AG04449 (cell line): ENCODE results near the gene IRF2BP2.

Experiments
- CTCF ChIA-PET: fragments of 350-600 bp; formaldehyde crosslinking; extraction: SDS; loops from one replicate; lab custom pipeline; 2021; ENCODE audit warnings: antibody characterized with exemption; lab: Yijun Ruan, JAX
- POLR2A ChIA-PET: fragments of 400-600, 350-600 bp; formaldehyde crosslinking; extraction: SDS; loops from one replicate; lab custom pipeline; 2020; ENCODE audit warnings: antibody characterized with exemption, inconsistent platforms; lab: Yijun Ruan, JAX
- DNase-seq: peaks from one replicate; pipeline ENCODE4 v3.0.0-alpha.2; 2010; ENCODE audit warnings: low read depth, low spot score
- H3K4me3 ChIP-seq: 2 replicates; pipeline ENCODE4 v1.5.1; 2011; ENCODE audit warnings: low read depth, mild to moderate bottlenecking, control low read depth, low read length
- CTCF ChIP-seq: IDR thresholded peaks from one replicate; pipeline ENCODE4 v1.5.1; 2011; ENCODE audit warnings: mild to moderate bottlenecking, moderate library complexity, low read length, control low read depth, inconsistent platforms; ENCODE audit not compliant: insufficient read depth; ENCODE audit errors: missing control alignments

Gene IRF2BP2

GRCh38 chr1:234586892-234587485 lies 23.0 kb downstream of the IRF2BP2 start:
- ChIA-PET POLR2A (no interaction called here), CTCF (interaction anchor here (1.1 kb wide), 1 partner anchor 88 kb away, joined by 3 read pairs; no protein-coding TSS in a partner anchor)
- H3K4me3 ChIP-seq, result no peak overlapping the region
- TF ChIP-seq CTCF, result no peak
- DNase-seq, result no peak

GRCh38 chr1:234586304-234586703 lies 23.7 kb downstream of the IRF2BP2 start:
- ChIA-PET POLR2A (no interaction called here), CTCF (no interaction called here)

GRCh38 chr1:234585330-234586055 lies 24.5 kb downstream of the IRF2BP2 start:
- no peak for TF ChIP-seq CTCF
- POLR2A ChIA-PET, result interaction anchor here (0.9 to 1.2 kb wide), 2 partner anchors 26 to 32 kb away, joined by 3 to 4 read pairs; no protein-coding TSS in a partner anchor
- H3K4me3 ChIP-seq, result no peak overlapping the region

More at GRCh38 chr1:234586304-234586703, 23.7 kb downstream of the IRF2BP2 start:
- no peak for TF ChIP-seq CTCF
- no peak overlapping the region for H3K4me3 ChIP-seq
- DNase-seq, result no peak

GRCh38 chr1:234584926-234585325 lies 25.1 kb downstream of the IRF2BP2 start:
- no peak for DNase-seq
- POLR2A ChIA-PET, result interaction anchor here (0.9 to 1.2 kb wide), 2 partner anchors 26 to 32 kb away, joined by 3 to 4 read pairs; no protein-coding TSS in a partner anchor
- no peak for TF ChIP-seq CTCF
- CTCF ChIA-PET, result interaction anchor here (0.8 to 1.7 kb wide), 7 partner anchors 11 to 499 kb away, joined by 3 to 6 read pairs (median 4); no protein-coding TSS in a partner anchor
- H3K4me3 ChIP-seq, result no peak overlapping the region

More at GRCh38 chr1:234585330-234586055, 24.5 kb downstream of the IRF2BP2 start:
- CTCF ChIA-PET, result interaction anchor here (0.6 to 1.7 kb wide), 5 partner anchors 11 to 86 kb away, joined by 3 to 6 read pairs (median 4); no protein-coding TSS in a partner anchor
- no peak for DNase-seq

GRCh38 chr1:234584420-234584805 lies 25.6 kb downstream of the IRF2BP2 start:
- CTCF ChIA-PET, result interaction anchor here (0.8 to 1.7 kb wide), 9 partner anchors 12 to 499 kb away, joined by 3 to 6 read pairs (median 4); no protein-coding TSS in a partner anchor

More at GRCh38 chr1:234584420-234584805, 25.6 kb downstream of the IRF2BP2 start:
- TF ChIP-seq CTCF, result no peak
- DNase-seq, result no peak
- POLR2A ChIA-PET, result interaction anchor here (0.9 kb wide), 1 partner anchor 27 kb away, joined by 3 read pairs; no protein-coding TSS in a partner anchor
- no peak overlapping the region for H3K4me3 ChIP-seq
